Upper lobe of left lung (tissue), 6 donors: Measurements from ENCODE around the gene ASB15. TPM values are rescaled to one million over a fixed set of nuclear protein-coding genes. Genes with fewer than 3 reads are reported as not detected.

ENCODE experiments used
- ATAC-seq, 2 donors: fragments of 200-7000 bp; cut with Tn5 transposase; one replicate each; pipeline ENCODE4 v1.9.1; 2022; ENCODE audit warnings: mild to moderate bottlenecking in 2 of 2, moderate library complexity in 2 of 2; ENCODE audit not compliant: low FRiP score in 2 of 2
- DNase-seq, 2 donors: peaks; one replicate each; pipeline ENCODE4 v3.0.0-alpha.2; 2019 to 2020
- H3K27ac ChIP-seq, 4 donors: fragments of 200-600 bp; sonication (generic); one replicate each; pipeline ENCODE4 v1.5.1; 2016 to 2019
- H3K27me3 ChIP-seq, 4 donors: fragments of 200-600 bp; sonication (generic); one replicate each; pipeline ENCODE4 v1.5.1; 2017 to 2019
- H3K36me3 ChIP-seq, 4 donors: fragments of 200-600 bp; sonication (generic); one replicate each; pipeline ENCODE4 v1.5.1; 2016 to 2019
- H3K4me1 ChIP-seq, 4 donors: fragments of 200-600 bp; sonication (generic); one replicate each; pipeline ENCODE4 v1.5.1; 2018 to 2019
- H3K4me3 ChIP-seq, 4 donors: fragments of 200-600 bp; sonication (generic); one replicate each; pipeline ENCODE4 v1.5.1; 2017 to 2019; ENCODE audit warnings: mild to moderate bottlenecking in 2 of 4, moderate library complexity in 1 of 4
- H3K9me3 ChIP-seq, 4 donors: fragments of 200-600 bp; sonication (generic); one replicate each; pipeline ENCODE4 v1.5.1; 2018 to 2019
- EP300 ChIP-seq, 4 donors: sonication (generic); formaldehyde crosslinking; IDR thresholded peaks; one replicate each; pipeline ENCODE4 v1.5.1; 2017; ENCODE audit warnings: antibody characterized with exemption in 4 of 4, control low read depth in 2 of 4
- POLR2A ChIP-seq, 4 donors: fragments of 450-650 bp; IDR thresholded peaks; one replicate each; pipeline ENCODE4 v1.5.1; 2016 to 2017; ENCODE audit warnings: antibody characterized with exemption in 4 of 4, mild to moderate bottlenecking in 2 of 4
- POLR2AphosphoS5 ChIP-seq, 2 donors: sonication (generic); formaldehyde crosslinking; IDR thresholded peaks; one replicate each; pipeline ENCODE4 v1.5.1; 2017; ENCODE audit warnings: antibody characterized with exemption in 2 of 2
- WGBS, 2 donors: methylation state at CpG; one replicate each; pipeline ENCODE4 v1.1.5; 2017 to 2018; 5-methylcytosine and 5-hydroxymethylcytosine counted together
- total RNA-seq, 6 donors: library from RNA; depleted of rRNA in 4 of 6; stranded (reverse); fragments of >200 nt in 4 of 6; gene quantifications; one replicate each; pipeline versions ENCODE4 v1.1.0 to v1.2.1, GENCODE V29; 2016 to 2021
- TF ChIP-seq, protein P1 (sequence below), 6 experiments: fragments of 450-650 bp in 4 of 6; fragments of 200-600 bp in 2 of 6; sonication (generic) in 2 of 6; IDR thresholded peaks; one replicate each; pipeline ENCODE4 v1.5.1; 2016 to 2019; ENCODE audit warnings: antibody characterized with exemption in 6 of 6
- donor health status: DM: no; HTN: no; CAD: no; lungs with moderate emphysema.
- donor health status: DM: no; HTN: yes; CAD: no; lungs with severe emphysema.

ASB15 gene
- total RNA-seq, 6 donors from 2014 or later: not detected

DNA sequence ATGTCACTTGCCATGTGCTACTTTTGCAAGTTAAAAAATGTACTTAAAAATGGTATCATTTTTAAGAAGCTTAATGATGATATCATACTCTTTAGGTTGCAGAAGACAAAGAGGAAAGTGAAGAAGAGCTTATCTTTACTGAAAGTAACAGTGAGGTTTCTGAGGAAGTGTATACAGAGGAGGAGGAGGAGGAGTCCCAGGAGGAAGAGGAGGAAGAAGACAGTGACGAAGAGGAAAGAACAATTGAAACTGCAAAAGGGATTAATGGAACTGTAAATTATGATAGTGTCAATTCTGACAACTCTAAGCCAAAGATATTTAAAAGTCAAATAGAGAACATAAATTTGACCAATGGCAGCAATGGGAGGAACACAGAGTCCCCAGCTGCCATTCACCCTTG, 60.1 kb downstream of the ASB15 start:
- no peak for DNase-seq
- ATAC-seq: no peak
- Histone ChIP-seq H3K4me1 (no peaks in the 10 kb centered on the region), H3K4me3 (no peak overlapping the region), H3K27me3 (no peaks in the 10 kb centered on the region), H3K9me3 (no peaks in the 10 kb centered on the region), H3K27ac (no peak overlapping the region), H3K36me3 (no peaks in the 10 kb centered on the region)
- no peak for TF ChIP-seq EP300 (IDR thresholded peaks at IDR 0.05)
- TF ChIP-seq, protein P1, sequence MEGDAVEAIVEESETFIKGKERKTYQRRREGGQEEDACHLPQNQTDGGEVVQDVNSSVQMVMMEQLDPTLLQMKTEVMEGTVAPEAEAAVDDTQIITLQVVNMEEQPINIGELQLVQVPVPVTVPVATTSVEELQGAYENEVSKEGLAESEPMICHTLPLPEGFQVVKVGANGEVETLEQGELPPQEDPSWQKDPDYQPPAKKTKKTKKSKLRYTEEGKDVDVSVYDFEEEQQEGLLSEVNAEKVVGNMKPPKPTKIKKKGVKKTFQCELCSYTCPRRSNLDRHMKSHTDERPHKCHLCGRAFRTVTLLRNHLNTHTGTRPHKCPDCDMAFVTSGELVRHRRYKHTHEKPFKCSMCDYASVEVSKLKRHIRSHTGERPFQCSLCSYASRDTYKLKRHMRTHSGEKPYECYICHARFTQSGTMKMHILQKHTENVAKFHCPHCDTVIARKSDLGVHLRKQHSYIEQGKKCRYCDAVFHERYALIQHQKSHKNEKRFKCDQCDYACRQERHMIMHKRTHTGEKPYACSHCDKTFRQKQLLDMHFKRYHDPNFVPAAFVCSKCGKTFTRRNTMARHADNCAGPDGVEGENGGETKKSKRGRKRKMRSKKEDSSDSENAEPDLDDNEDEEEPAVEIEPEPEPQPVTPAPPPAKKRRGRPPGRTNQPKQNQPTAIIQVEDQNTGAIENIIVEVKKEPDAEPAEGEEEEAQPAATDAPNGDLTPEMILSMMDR (IDR thresholded peaks at IDR 0.05): no peak
- TF ChIP-seq POLR2AphosphoS5 (IDR thresholded peaks at IDR 0.05): no peak
- WGBS, 2 donors: 61 to 73% methylated on average over 1 of the region's 1 CpG

DNA sequence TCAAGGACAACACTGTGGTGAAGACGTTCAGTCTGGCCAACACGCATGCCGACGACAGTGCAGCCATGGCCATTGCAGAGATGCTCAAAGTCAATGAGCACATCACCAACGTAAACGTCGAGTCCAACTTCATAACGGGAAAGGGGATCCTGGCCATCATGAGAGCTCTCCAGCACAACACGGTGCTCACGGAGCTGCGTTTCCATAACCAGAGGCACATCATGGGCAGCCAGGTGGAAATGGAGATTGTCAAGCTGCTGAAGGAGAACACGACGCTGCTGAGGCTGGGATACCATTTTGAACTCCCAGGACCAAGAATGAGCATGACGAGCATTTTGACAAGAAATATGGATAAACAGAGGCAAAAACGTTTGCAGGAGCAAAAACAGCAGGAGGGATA, 60.7 kb downstream of the ASB15 start:
- no peak overlapping the region for H3K4me3 ChIP-seq
- no peak overlapping the region for H3K27ac ChIP-seq
- H3K9me3 ChIP-seq: no peaks in the 10 kb centered on the region
- ATAC-seq: no peak
- no peaks in the 10 kb centered on the region for H3K27me3 ChIP-seq
- no peaks in the 10 kb centered on the region for H3K36me3 ChIP-seq
- DNase-seq: no peak
- 89 to 93% methylated on average over 13 to 15 of the region's 15 CpGs for WGBS, 2 donors
- no peaks in the 10 kb centered on the region for H3K4me1 ChIP-seq
- TF ChIP-seq, protein P1 (IDR thresholded peaks at IDR 0.05): no peak
- no peak for TF ChIP-seq POLR2AphosphoS5 (IDR thresholded peaks at IDR 0.05)
- TF ChIP-seq POLR2A (IDR thresholded peaks at IDR 0.05): no peak
- TF ChIP-seq EP300 (IDR thresholded peaks at IDR 0.05): no peak

DNA sequence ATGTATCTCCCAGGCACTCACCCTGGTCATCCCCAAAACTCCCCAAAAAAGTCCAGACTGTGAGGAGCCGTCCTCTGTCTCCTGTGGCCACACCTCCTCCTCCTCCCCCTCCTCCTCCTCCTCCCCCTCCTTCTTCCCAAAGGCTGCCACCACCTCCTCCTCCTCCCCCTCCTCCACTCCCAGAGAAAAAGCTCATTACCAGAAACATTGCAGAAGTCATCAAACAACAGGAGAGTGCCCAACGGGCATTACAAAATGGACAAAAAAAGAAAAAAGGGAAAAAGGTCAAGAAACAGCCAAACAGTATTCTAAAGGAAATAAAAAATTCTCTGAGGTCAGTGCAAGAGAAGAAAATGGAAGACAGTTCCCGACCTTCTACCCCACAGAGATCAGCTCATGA, 61.1 kb downstream of the ASB15 start:
- Histone ChIP-seq H3K4me1 (no peaks in the 10 kb centered on the region), H3K36me3 (no peaks in the 10 kb centered on the region), H3K4me3 (no peak overlapping the region), H3K9me3 (no peaks in the 10 kb centered on the region), H3K27ac (no peak overlapping the region), H3K27me3 (no peaks in the 10 kb centered on the region)
- no peak for DNase-seq
- TF ChIP-seq POLR2A (IDR thresholded peaks at IDR 0.05) (no peak), EP300 (IDR thresholded peaks at IDR 0.05) (no peak), POLR2AphosphoS5 (IDR thresholded peaks at IDR 0.05) (no peak)
- TF ChIP-seq, protein P1 (IDR thresholded peaks at IDR 0.05): no peak
- no peak for ATAC-seq
- WGBS, 2 donors: 62 to 68% methylated on average over 3 of the region's 3 CpGs

DNA sequence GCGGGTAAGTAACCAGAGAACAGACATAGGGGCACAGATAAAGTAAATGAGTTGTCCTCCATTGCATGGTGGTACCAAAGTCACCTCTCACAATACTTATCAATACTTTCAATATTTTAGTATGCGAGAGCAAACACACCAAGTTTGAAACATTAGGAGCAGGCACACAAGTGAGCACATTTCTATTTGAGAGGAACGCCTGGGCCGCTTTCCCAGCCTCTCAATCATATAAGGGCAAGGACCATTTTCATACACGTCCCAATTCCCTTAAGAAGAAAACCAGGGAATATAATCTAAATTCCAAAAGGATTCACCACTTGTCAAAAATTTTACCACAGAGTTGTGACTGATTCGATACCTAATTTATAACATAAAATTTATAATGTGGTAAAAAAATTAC, 61.6 kb downstream of the ASB15 start:
- Histone ChIP-seq H3K27me3 (no peaks in the 10 kb centered on the region), H3K4me3 (no peak overlapping the region), H3K9me3 (no peaks in the 10 kb centered on the region), H3K27ac (no peak overlapping the region), H3K4me1 (no peaks in the 10 kb centered on the region), H3K36me3 (no peaks in the 10 kb centered on the region)
- 94% methylated on average over 6 of the region's 6 CpGs for WGBS, 2 donors
- no peak for ATAC-seq
- no peak for DNase-seq
- TF ChIP-seq POLR2AphosphoS5 (IDR thresholded peaks at IDR 0.05) (no peak), POLR2A (IDR thresholded peaks at IDR 0.05) (no peak), EP300 (IDR thresholded peaks at IDR 0.05) (no peak)
- TF ChIP-seq, protein P1 (IDR thresholded peaks at IDR 0.05): no peak

DNA sequence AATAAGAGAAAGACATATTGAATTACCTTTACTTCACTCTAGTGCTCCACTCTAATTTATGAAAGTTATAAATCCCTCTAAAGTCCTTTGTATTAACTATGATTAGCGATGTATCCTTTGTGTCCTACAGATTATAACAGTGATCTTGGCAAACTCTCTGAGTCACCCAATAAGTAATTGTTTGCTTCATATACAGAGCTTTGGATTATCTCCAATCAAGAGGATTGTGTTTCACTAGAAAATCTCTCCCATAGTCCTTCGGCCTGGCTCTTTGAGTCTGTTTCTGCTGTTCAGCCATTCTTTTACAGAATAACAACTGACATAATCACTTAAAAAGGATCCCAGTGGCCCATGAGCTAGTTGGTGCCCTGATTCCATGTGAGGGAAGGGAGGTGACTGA, 63.5 kb downstream of the ASB15 start:
- Histone ChIP-seq H3K4me1 (no peaks in the 10 kb centered on the region), H3K9me3 (no peaks in the 10 kb centered on the region), H3K27ac (no peak overlapping the region), H3K4me3 (no peak overlapping the region), H3K36me3 (no peaks in the 10 kb centered on the region), H3K27me3 (no peaks in the 10 kb centered on the region)
- no peak for DNase-seq
- TF ChIP-seq EP300 (IDR thresholded peaks at IDR 0.05) (no peak), POLR2AphosphoS5 (IDR thresholded peaks at IDR 0.05) (no peak), POLR2A (IDR thresholded peaks at IDR 0.05) (no peak)
- TF ChIP-seq, protein P1 (IDR thresholded peaks at IDR 0.05): no peak
- WGBS, 2 donors: 70 to 80% methylated on average over 2 of the region's 2 CpGs
- no peak for ATAC-seq
